Activated CD8-positive, alpha-beta T cell treated with anti-CD3 and anti-CD28 coated beads for 36 hours (primary cell): ENCODE data around the gene TACR1. TPM values are rescaled to one million over a fixed set of nuclear protein-coding genes. Genes with fewer than 3 reads are reported as not detected.
"Not testable (repeated sequence)": the region's sequence is repeated elsewhere in the genome, so short reads cannot be mapped to it uniquely, and the experiment has no call there.

ENCODE experiments used
- ATAC-seq: fragments of 200-7000 bp; cut with Tn5 transposase; one replicate; pipeline ENCODE4 v1.10.0; 2021; ENCODE audit warnings: mild to moderate bottlenecking, moderate library complexity
- CTCF ChIA-PET: fragments of 350-600 bp; sonication (Branson Sonifier 250); formaldehyde crosslinking; loops from one replicate; lab custom pipeline; 2021; ENCODE audit warnings: antibody characterized with exemption; lab: Charles Lee
- POLR2A ChIA-PET: fragments of 350-600 bp; sonication (Branson Sonifier 250); formaldehyde crosslinking; loops from one replicate; lab custom pipeline; 2021; ENCODE audit warnings: antibody characterized with exemption; lab: Charles Lee
- DNase-seq: peaks from one replicate; pipeline ENCODE4 v3.0.0-alpha.2; 2020
- H3K27ac Mint-ChIP-seq: one replicate; pipeline ENCODE4 v1.8.0; 2021; ENCODE audit warnings: mild to moderate bottlenecking, mixed read lengths
- H3K27me3 Mint-ChIP-seq: one replicate; pipeline ENCODE4 v1.8.0; 2021; ENCODE audit warnings: mixed read lengths
- H3K36me3 Mint-ChIP-seq: one replicate; pipeline ENCODE4 v1.8.0; 2021; ENCODE audit warnings: low read depth, mixed read lengths
- H3K4me1 Mint-ChIP-seq: one replicate; pipeline ENCODE4 v1.8.0; 2021; ENCODE audit warnings: low read depth, mixed read lengths
- H3K4me3 Mint-ChIP-seq: one replicate; pipeline ENCODE4 v1.8.0; 2021; ENCODE audit warnings: mild to moderate bottlenecking, moderate library complexity, mixed read lengths
- H3K9me3 Mint-ChIP-seq: one replicate; pipeline ENCODE4 v1.8.0; 2021; ENCODE audit warnings: mixed read lengths
- intact Hi-C: fragments of 100-400 bp; cut with micrococcal nuclease; formaldehyde crosslinking; loops from one replicate; pipeline ENCODE4 v1.10.0; 2022
- total RNA-seq, 2 experiments: library from RNA; stranded (reverse); gene quantifications; one replicate each; pipeline ENCODE4 v1.2.3, GENCODE V29; 2021
- TF ChIP-seq, protein P1 (sequence below): fragments of 200-600 bp; IDR thresholded peaks from one replicate; pipeline ENCODE4 v1.8.0; 2022; ENCODE audit warnings: antibody characterized with exemption, mild to moderate bottlenecking

The TACR1 gene
- total RNA-seq, 2 experiments from 2014 or later: not detected

DNA sequence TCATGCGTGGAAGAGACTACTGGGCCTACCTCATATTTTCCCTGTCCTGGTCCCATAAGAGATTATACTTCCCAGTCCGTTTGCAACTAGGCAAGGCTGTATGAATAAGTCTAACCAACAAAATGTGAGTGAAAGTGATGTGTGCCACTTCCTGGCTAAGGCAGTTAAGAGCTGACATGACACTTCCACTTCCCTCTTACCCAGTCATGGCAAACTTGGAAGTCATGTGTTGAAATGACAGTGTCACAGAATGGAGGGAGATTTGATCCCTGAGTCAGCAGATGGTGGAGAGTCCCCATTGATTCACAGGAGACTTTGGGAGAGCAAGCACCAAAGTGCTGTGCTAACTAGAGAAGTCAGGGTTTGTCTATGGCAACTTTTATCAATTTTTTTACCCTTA is 36.4 kb downstream of the TACR1 start:
- POLR2A ChIA-PET: no interaction called here
- no peak overlapping the region for H3K4me3 Mint-ChIP-seq
- H3K27ac Mint-ChIP-seq: no peak overlapping the region
- H3K4me1 Mint-ChIP-seq: no peaks in the 10 kb centered on the region
- TF ChIP-seq, protein P1, sequence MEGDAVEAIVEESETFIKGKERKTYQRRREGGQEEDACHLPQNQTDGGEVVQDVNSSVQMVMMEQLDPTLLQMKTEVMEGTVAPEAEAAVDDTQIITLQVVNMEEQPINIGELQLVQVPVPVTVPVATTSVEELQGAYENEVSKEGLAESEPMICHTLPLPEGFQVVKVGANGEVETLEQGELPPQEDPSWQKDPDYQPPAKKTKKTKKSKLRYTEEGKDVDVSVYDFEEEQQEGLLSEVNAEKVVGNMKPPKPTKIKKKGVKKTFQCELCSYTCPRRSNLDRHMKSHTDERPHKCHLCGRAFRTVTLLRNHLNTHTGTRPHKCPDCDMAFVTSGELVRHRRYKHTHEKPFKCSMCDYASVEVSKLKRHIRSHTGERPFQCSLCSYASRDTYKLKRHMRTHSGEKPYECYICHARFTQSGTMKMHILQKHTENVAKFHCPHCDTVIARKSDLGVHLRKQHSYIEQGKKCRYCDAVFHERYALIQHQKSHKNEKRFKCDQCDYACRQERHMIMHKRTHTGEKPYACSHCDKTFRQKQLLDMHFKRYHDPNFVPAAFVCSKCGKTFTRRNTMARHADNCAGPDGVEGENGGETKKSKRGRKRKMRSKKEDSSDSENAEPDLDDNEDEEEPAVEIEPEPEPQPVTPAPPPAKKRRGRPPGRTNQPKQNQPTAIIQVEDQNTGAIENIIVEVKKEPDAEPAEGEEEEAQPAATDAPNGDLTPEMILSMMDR: no peak
- H3K9me3 Mint-ChIP-seq: no peaks in the 10 kb centered on the region
- CTCF ChIA-PET: no interaction called here
- H3K36me3 Mint-ChIP-seq: no peaks in the 10 kb centered on the region
- no peaks in the 10 kb centered on the region for H3K27me3 Mint-ChIP-seq
- ATAC-seq (no peak), DNase-seq (no peak)
- intact Hi-C loops: no loop called here

DNA sequence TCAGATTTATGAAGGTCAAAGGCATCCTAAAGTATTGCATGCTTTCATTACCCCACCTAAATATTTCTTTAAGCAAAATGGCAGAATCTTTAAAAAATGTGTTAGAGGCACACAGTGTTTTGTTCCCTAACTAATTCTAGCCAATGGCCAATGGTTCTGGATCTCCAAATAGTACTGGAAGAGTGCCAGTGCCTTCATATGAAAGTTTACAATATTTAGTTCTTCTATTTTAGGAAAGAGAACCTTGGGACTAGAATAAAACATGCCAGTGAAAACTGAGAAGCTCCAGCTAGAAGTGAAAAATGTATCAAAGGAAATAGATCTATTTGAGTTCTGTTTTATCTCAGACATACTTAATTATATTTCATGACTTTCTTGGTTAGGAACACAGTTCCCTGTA is 37.1 kb downstream of the TACR1 start:
- no peaks in the 10 kb centered on the region for H3K36me3 Mint-ChIP-seq
- TF ChIP-seq, protein P1: no peak
- POLR2A ChIA-PET: no interaction called here
- no peaks in the 10 kb centered on the region for H3K27me3 Mint-ChIP-seq
- CTCF ChIA-PET: no interaction called here
- H3K4me1 Mint-ChIP-seq: no peaks in the 10 kb centered on the region
- ATAC-seq (no peak), DNase-seq (no peak)
- intact Hi-C loops: no loop called here
- no peaks in the 10 kb centered on the region for H3K9me3 Mint-ChIP-seq
- H3K4me3 Mint-ChIP-seq: no peak overlapping the region
- no peak overlapping the region for H3K27ac Mint-ChIP-seq

DNA sequence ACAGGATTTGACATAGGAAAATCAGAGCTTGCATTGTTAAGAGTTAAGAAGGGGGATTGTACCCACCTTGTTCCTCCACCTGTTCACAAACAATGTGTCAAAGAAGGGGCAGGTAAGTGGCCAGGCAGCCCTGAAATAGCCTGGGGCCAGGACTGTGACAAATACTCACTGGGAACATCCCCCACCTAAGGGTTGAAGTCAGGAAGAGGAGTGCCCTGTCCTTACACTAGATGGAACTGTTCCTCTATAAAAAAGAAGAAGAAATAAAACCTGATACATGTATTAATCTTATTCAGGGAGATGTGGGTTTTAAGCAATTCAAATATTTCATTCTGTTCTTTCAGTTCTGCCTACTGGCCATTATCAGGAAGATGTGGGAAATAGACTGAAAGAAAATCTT is 41.9 kb downstream of the TACR1 start:
- no peak for DNase-seq
- intact Hi-C loops: no loop called here
- ChIA-PET POLR2A (no interaction called here), CTCF (no interaction called here)
- Mint-ChIP-seq H3K4me3 (no peak overlapping the region), H3K27me3 (no peaks in the 10 kb centered on the region), H3K27ac (no peak overlapping the region), H3K4me1 (no peaks in the 10 kb centered on the region), H3K36me3 (no peaks in the 10 kb centered on the region), H3K9me3 (no peaks in the 10 kb centered on the region)
- TF ChIP-seq, protein P1: no peak
- ATAC-seq: no peak

DNA sequence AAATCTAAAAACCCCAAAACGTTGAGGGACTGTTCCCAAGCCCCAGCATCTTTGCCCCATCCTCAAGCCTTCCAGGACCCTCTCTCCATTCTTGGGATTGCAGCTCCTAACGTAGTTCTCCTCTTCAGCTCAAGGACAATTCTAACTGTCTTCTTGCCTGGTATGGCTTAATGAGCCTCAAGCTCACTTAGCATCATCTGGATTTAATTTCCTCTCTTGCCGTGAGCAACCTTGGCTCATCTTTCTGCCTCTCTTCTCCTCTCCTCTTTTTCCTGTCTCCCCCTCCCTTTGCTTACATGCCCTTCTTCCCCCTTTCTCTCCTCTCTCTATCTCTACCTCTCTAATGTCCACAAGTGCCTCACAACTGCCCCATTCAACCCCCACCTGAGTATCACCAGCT is 44.2 kb downstream of the TACR1 start:
- peaks cover 3% of the 10 kb centered on the region for H3K36me3 Mint-ChIP-seq
- DNase-seq: no peak
- no peak overlapping the region for H3K27ac Mint-ChIP-seq
- no peak for ATAC-seq
- H3K4me1 Mint-ChIP-seq: no peaks in the 10 kb centered on the region
- H3K4me3 Mint-ChIP-seq: no peak overlapping the region
- peaks cover 3% of the 10 kb centered on the region for H3K9me3 Mint-ChIP-seq
- POLR2A ChIA-PET: interaction anchor here (0.6 kb wide), 2 partner anchors 10 to 423 kb away, joined by 3 read pairs; no protein-coding TSS in a partner anchor
- H3K27me3 Mint-ChIP-seq: no peaks in the 10 kb centered on the region
- intact Hi-C loops: no loop called here
- TF ChIP-seq, protein P1: no peak
- CTCF ChIA-PET: no interaction called here

DNA sequence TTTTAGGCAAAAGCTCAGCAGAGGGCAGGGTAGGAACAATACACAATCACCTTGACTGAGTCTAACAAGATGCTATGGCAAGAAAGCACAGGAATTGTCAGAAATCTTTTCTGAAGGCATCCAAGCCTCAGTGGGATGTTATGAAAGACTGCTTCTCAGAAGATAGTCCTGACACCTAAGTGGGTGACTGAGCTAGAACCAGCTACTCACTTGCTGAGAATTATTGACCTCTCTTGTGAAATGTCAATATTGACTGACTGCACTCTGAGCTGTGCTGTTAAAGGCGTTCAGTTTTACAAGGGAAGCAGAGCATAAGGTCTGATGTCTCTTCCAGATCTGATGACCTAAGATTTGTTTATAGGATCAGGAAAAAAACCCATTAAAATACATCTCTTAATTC is 46.1 kb downstream of the TACR1 start:
- TF ChIP-seq, protein P1: no peak
- intact Hi-C loops: no loop called here
- ChIA-PET POLR2A (no interaction called here), CTCF (interaction anchor here (1.2 kb wide), 1 partner anchor 47 kb away, joined by 3 read pairs; no protein-coding TSS in a partner anchor)
- H3K27me3 Mint-ChIP-seq: peaks cover 3% of the 10 kb centered on the region
- DNase-seq: no peak
- H3K4me1 Mint-ChIP-seq: no peaks in the 10 kb centered on the region
- H3K9me3 Mint-ChIP-seq: peaks cover 8% of the 10 kb centered on the region
- peaks cover 3% of the 10 kb centered on the region for H3K36me3 Mint-ChIP-seq
- H3K27ac Mint-ChIP-seq: no peak overlapping the region
- no peak for ATAC-seq
- no peak overlapping the region for H3K4me3 Mint-ChIP-seq

DNA sequence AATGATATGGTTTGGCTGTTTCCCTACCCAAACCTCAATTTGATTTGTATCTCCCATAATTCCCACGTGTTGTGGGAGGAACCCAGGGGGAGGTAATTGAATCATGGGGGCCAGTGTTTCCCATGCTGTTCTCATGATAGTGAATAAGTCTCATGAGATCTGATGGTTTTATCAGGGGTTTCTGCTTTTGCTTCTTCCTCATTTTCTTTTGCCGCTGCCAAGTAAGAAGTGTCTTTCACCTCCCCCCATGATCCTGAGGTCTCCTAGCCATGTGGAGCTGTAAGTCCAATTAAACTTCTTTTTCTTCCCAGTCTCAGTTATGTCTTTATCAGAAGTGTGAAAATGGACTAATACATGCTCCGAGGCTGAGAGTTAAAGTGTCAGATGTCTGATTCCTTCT is 47.1 kb downstream of the TACR1 start:
- not testable (repeated sequence) for DNase-seq, H3K4me3 Mint-ChIP-seq

DNA sequence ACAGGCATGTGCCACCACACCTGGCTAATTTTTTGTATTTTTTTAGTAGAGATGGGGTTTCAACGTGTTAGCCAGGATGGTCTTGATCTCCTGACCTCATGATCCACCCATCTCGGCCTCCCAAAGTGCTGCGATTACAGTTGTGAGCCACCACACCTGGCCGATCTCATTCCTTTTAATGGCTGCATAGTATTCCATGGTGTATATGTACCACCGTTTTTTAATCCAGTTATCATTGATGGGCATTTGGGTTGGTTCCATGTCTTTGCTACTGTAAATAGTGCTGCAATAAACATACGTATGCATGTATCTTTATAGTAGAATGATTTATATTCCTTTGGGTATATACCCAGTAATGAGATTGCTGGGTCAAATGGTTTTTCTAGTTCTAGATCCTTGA is 51.4 kb downstream of the TACR1 start:
- POLR2A ChIA-PET, H3K9me3 Mint-ChIP-seq, H3K27ac Mint-ChIP-seq, intact Hi-C loops, CTCF ChIA-PET, DNase-seq, H3K27me3 Mint-ChIP-seq, ATAC-seq, H3K36me3 Mint-ChIP-seq, H3K4me1 Mint-ChIP-seq, H3K4me3 Mint-ChIP-seq: not testable (repeated sequence)

More for the DNA sequence above, 47.1 kb downstream of the TACR1 start:
- H3K36me3 Mint-ChIP-seq, ATAC-seq, CTCF ChIA-PET, intact Hi-C loops, H3K9me3 Mint-ChIP-seq, POLR2A ChIA-PET, H3K27me3 Mint-ChIP-seq, H3K4me1 Mint-ChIP-seq, H3K27ac Mint-ChIP-seq: not testable (repeated sequence)
